Measurements from ENCODE around the gene CHD3. TPM values are rescaled to one million over a fixed set of nuclear protein-coding genes. Genes with fewer than 3 reads are reported as not detected.
A peak's percentile ranks its signal among the peaks of the same experiment; 100 is the strongest.

Gene CHD3
- total and polyA plus RNA-seq, 2 donors (not counting 3 experiments of a cell fraction or from before 2014, with no cell fraction given): 102 to 185 TPM

- dilution Hi-C loops (cut with MboI; ENCODE audit: extremely low pct_ligation_motif_present, low sequenced_read_pairs): no loop called here
- peak; percentile 99 for FAIRE-seq
These were observed 31.5 kb upstream of the CHD3 start, which contains the start of gene NAA38 for GRCh38 chr17:7856811-7857712. Gene NAA38, minus strand, starts transcription at chr17:7857559. Its CDS starts 96 bp downstream, at chr17:7857463.

More at GRCh38 chr17:7856811-7857712, 31.5 kb upstream of the CHD3 start, which contains the start of gene NAA38:
- Histone ChIP-seq H3K36me3 (ENCODE audit: control insufficient read depth in 2 of 2, extremely low read depth in 1 of 2, insufficient read depth in 2 of 2, low read length in 2 of 2) (peaks cover 0 to 8% of the 10 kb centered on the region in 2 experiments), H3K4me1 (ENCODE audit: control insufficient read depth, extremely low read depth, insufficient read depth, low read length) (peaks cover 35% of the 10 kb centered on the region), H3K27me3 (ENCODE audit: control insufficient read depth in 2 of 2, insufficient read depth in 2 of 2, low read length in 2 of 2) (no peaks in the 10 kb centered on the region), H4K20me1 (replicated peaks; ENCODE audit: control insufficient read depth, extremely low read depth, insufficient read depth, low read length) (peaks cover 2% of the 10 kb centered on the region), H2AFZ (ENCODE audit: low read depth, low read length) (peak within 1 kb of the TSS; percentile 60), H3K4me2 (ENCODE audit: insufficient read depth, low read length) (peak within 1 kb of the TSS; percentile 92), H3K9me1 (replicated peaks; ENCODE audit: control insufficient read depth, extremely low read depth, insufficient read depth, low read length) (no peaks in the 10 kb centered on the region), H3K9me3 (replicated peaks; ENCODE audit: control insufficient read depth, insufficient read depth, low read length) (no peaks in the 10 kb centered on the region), H3K4me3 (replicated peaks in 1 of 3; ENCODE audit: insufficient read depth in 1 of 3, low read depth in 1 of 3, low read length in 3 of 3) (peak within 1 kb of the TSS; percentile 53 to 78 (median 54)), H3K27ac (ENCODE audit: insufficient read depth, low read depth, low read length) (peak within 1 kb of the TSS; percentile 96), H3K9ac (replicated peaks; ENCODE audit: extremely low read depth, insufficient read depth, low read length) (peak within 1 kb of the TSS; percentile 96), H3K79me2 (ENCODE audit: control insufficient read depth, insufficient read depth, low read length) (peaks cover 2% of the 10 kb centered on the region)
- intact Hi-C loops (cut with micrococcal nuclease): loop anchor here (1.0 to 10.0 kb wide), 8 partner anchors 13 to 832 kb away; partner anchors contain the start of genes BCL6B, CNTROB, PHF23 and WRAP53
- POLR2A ChIA-PET: interaction anchor here (0.8 to 1.4 kb wide), 3 partner anchors 12 to 133 kb away, joined by 3 to 12 read pairs (median 8); no protein-coding TSS in a partner anchor
- BruUV-seq (replicated peaks): TSS peak; percentile 88
- peak; percentile 99 for DNase-seq (ENCODE audit: low read depth, low spot score)
- TF ChIP-seq MYC (IDR thresholded peaks at IDR 0.05; ENCODE audit: low read depth, low read length) (no peak), MAX (IDR thresholded peaks at IDR 0.05; ENCODE audit: insufficient read depth, insufficient read length) (no peak), CTCF (IDR thresholded peaks at IDR 0.05; ENCODE audit: extremely low read depth in 1 of 2, insufficient read depth in 1 of 2, low read depth in 1 of 2, low read length in 2 of 2) (peak; percentile 17 to 34), POLR2A (IDR thresholded peaks at IDR 0.05; ENCODE audit: low read depth, low read length) (peak; percentile 84), POLR2AphosphoS5 (IDR thresholded peaks at IDR 0.05; ENCODE audit: insufficient read depth, low read depth, low read length) (peak; percentile 93)
- CTCF ChIA-PET: interaction anchor here (0.7 to 3.1 kb wide), 13 partner anchors 8 to 169 kb away, joined by 3 to 28 read pairs (median 4); partner anchors contain the start of genes CNTROB, KDM6B and WRAP53
